ENCODE results near the gene PEX16.

PEX16 gene

GRCh38 chr11:45930951-45931570 lies 13.4 kb upstream of the PEX16 start:
- peaks cover 0 to 4% of the 10 kb centered on the region in 2 donors for H3K27me3 ChIP-seq (ENCODE audit: control insufficient read depth in 1 of 2, insufficient read depth in 2 of 2, low read length in 2 of 2)
- H3K9me3 ChIP-seq (ENCODE audit: control insufficient read depth in 2 of 2, low read length in 2 of 2), result no peaks in the 10 kb centered on the region
- H3K9ac ChIP-seq (ENCODE audit: low read length in 2 of 2), result no peak overlapping the region
- peaks cover 28 to 40% of the 10 kb centered on the region in 2 donors for H3K36me3 ChIP-seq (ENCODE audit: control insufficient read depth in 2 of 2, insufficient read depth in 2 of 2, low read length in 2 of 2)
- no peak overlapping the region for H3K27ac ChIP-seq (ENCODE audit: low read length)
- peaks cover 10% of the 10 kb centered on the region for H3K4me1 ChIP-seq (ENCODE audit: control insufficient read depth, insufficient read depth, low read length)
- no peak overlapping the region for H3K4me3 ChIP-seq (ENCODE audit: low read length in 2 of 2)

GRCh38 chr11:45930031-45930794 lies 12.5 kb upstream of the PEX16 start:
- Histone ChIP-seq H3K9me3 (ENCODE audit: control insufficient read depth in 2 of 2, low read length in 2 of 2) (no peaks in the 10 kb centered on the region), H3K9ac (ENCODE audit: low read length in 2 of 2) (no peak overlapping the region), H3K27me3 (ENCODE audit: control insufficient read depth in 1 of 2, insufficient read depth in 2 of 2, low read length in 2 of 2) (peaks cover 0 to 7% of the 10 kb centered on the region in 2 donors), H3K4me3 (ENCODE audit: low read length in 2 of 2) (no peak overlapping the region), H3K36me3 (ENCODE audit: control insufficient read depth in 2 of 2, insufficient read depth in 2 of 2, low read length in 2 of 2) (peaks cover 20 to 33% of the 10 kb centered on the region in 2 donors), H3K27ac (ENCODE audit: low read length) (no peak overlapping the region), H3K4me1 (ENCODE audit: control insufficient read depth, insufficient read depth, low read length) (peaks cover 10% of the 10 kb centered on the region)

- Histone ChIP-seq H3K27me3 (ENCODE audit: control insufficient read depth in 1 of 2, insufficient read depth in 2 of 2, low read length in 2 of 2) (peaks cover 0 to 7% of the 10 kb centered on the region in 2 donors), H3K27ac (ENCODE audit: low read length) (no peak overlapping the region), H3K4me3 (ENCODE audit: low read length in 2 of 2) (no peak overlapping the region), H3K36me3 (ENCODE audit: control insufficient read depth in 2 of 2, insufficient read depth in 2 of 2, low read length in 2 of 2) (peaks cover 15 to 26% of the 10 kb centered on the region in 2 donors), H3K4me1 (ENCODE audit: control insufficient read depth, insufficient read depth, low read length) (peaks cover 10% of the 10 kb centered on the region), H3K9ac (ENCODE audit: low read length in 2 of 2) (no peak overlapping the region), H3K9me3 (ENCODE audit: control insufficient read depth in 2 of 2, low read length in 2 of 2) (no peaks in the 10 kb centered on the region)
These were observed 11.9 kb upstream of the PEX16 start for GRCh38 chr11:45929486-45930030.

- peaks cover 8 to 21% of the 10 kb centered on the region in 2 donors for H3K36me3 ChIP-seq (ENCODE audit: control insufficient read depth in 2 of 2, insufficient read depth in 2 of 2, low read length in 2 of 2)
These were observed 11.0 kb upstream of the PEX16 start for GRCh38 chr11:45928535-45929215.

GRCh38 chr11:45927684-45928413 lies 10.2 kb upstream of the PEX16 start:
- H3K4me1 ChIP-seq (ENCODE audit: control insufficient read depth, insufficient read depth, low read length), result peaks cover 5% of the 10 kb centered on the region
- H3K4me3 ChIP-seq (ENCODE audit: low read length in 2 of 2), result no peak overlapping the region
- H3K36me3 ChIP-seq (ENCODE audit: control insufficient read depth in 2 of 2, insufficient read depth in 2 of 2, low read length in 2 of 2), result peaks cover under 1 to 14% of the 10 kb centered on the region in 2 donors
- no peak overlapping the region for H3K9ac ChIP-seq (ENCODE audit: low read length in 2 of 2)
- no peaks in the 10 kb centered on the region for H3K9me3 ChIP-seq (ENCODE audit: control insufficient read depth in 2 of 2, low read length in 2 of 2)
- H3K27me3 ChIP-seq (ENCODE audit: control insufficient read depth in 1 of 2, insufficient read depth in 2 of 2, low read length in 2 of 2), result peaks cover 9 to 15% of the 10 kb centered on the region in 2 donors
- H3K27ac ChIP-seq (ENCODE audit: low read length), result no peak overlapping the region

More at GRCh38 chr11:45928535-45929215, 11.0 kb upstream of the PEX16 start:
- Histone ChIP-seq H3K27ac (ENCODE audit: low read length) (no peak overlapping the region), H3K9me3 (ENCODE audit: control insufficient read depth in 2 of 2, low read length in 2 of 2) (no peaks in the 10 kb centered on the region), H3K4me1 (ENCODE audit: control insufficient read depth, insufficient read depth, low read length) (peaks cover 8% of the 10 kb centered on the region), H3K4me3 (ENCODE audit: low read length in 2 of 2) (no peak overlapping the region), H3K9ac (ENCODE audit: low read length in 2 of 2) (no peak overlapping the region), H3K27me3 (ENCODE audit: control insufficient read depth in 1 of 2, insufficient read depth in 2 of 2, low read length in 2 of 2) (peaks cover 4 to 10% of the 10 kb centered on the region in 2 donors)

- H3K27me3 ChIP-seq (ENCODE audit: control insufficient read depth in 1 of 2, insufficient read depth in 2 of 2, low read length in 2 of 2), result peaks cover 9 to 21% of the 10 kb centered on the region in 2 donors
- H3K27ac ChIP-seq (ENCODE audit: low read length), result no peak overlapping the region
- peaks cover 11% of the 10 kb centered on the region for H3K4me1 ChIP-seq (ENCODE audit: control insufficient read depth, insufficient read depth, low read length)
- H3K9me3 ChIP-seq (ENCODE audit: control insufficient read depth in 2 of 2, low read length in 2 of 2), result no peaks in the 10 kb centered on the region
- no peak overlapping the region for H3K4me3 ChIP-seq (ENCODE audit: low read length in 2 of 2)
- H3K9ac ChIP-seq (ENCODE audit: low read length in 2 of 2), result no peak overlapping the region
- H3K36me3 ChIP-seq (ENCODE audit: control insufficient read depth in 2 of 2, insufficient read depth in 2 of 2, low read length in 2 of 2), result peaks cover 0 to 14% of the 10 kb centered on the region in 2 donors
These were observed 9.6 kb upstream of the PEX16 start for GRCh38 chr11:45927332-45927683.

- peaks cover 12 to 27% of the 10 kb centered on the region in 2 donors for H3K27me3 ChIP-seq (ENCODE audit: control insufficient read depth in 1 of 2, insufficient read depth in 2 of 2, low read length in 2 of 2)
- no peaks in the 10 kb centered on the region for H3K9me3 ChIP-seq (ENCODE audit: control insufficient read depth in 2 of 2, low read length in 2 of 2)
- H3K36me3 ChIP-seq (ENCODE audit: control insufficient read depth in 2 of 2, insufficient read depth in 2 of 2, low read length in 2 of 2), result peaks cover 0 to 8% of the 10 kb centered on the region in 2 donors
- H3K4me1 ChIP-seq (ENCODE audit: control insufficient read depth, insufficient read depth, low read length), result peaks cover 16% of the 10 kb centered on the region
- no peak overlapping the region for H3K4me3 ChIP-seq (ENCODE audit: low read length in 2 of 2)
- H3K9ac ChIP-seq (ENCODE audit: low read length in 2 of 2), result no peak overlapping the region
- no peak overlapping the region for H3K27ac ChIP-seq (ENCODE audit: low read length)
These were observed 9.1 kb upstream of the PEX16 start for GRCh38 chr11:45926536-45927331.

- no peaks in the 10 kb centered on the region for H3K9me3 ChIP-seq (ENCODE audit: control insufficient read depth in 2 of 2, low read length in 2 of 2)
- H3K27me3 ChIP-seq (ENCODE audit: control insufficient read depth in 1 of 2, insufficient read depth in 2 of 2, low read length in 2 of 2), result peaks cover 17 to 33% of the 10 kb centered on the region in 2 donors
- H3K27ac ChIP-seq (ENCODE audit: low read length), result no peak overlapping the region
- no peak overlapping the region for H3K9ac ChIP-seq (ENCODE audit: low read length in 2 of 2)
- H3K36me3 ChIP-seq (ENCODE audit: control insufficient read depth in 2 of 2, insufficient read depth in 2 of 2, low read length in 2 of 2), result peaks cover 0 to 1% of the 10 kb centered on the region in 2 donors
- no peak overlapping the region for H3K4me3 ChIP-seq (ENCODE audit: low read length in 2 of 2)
- H3K4me1 ChIP-seq (ENCODE audit: control insufficient read depth, insufficient read depth, low read length), result peaks cover 17% of the 10 kb centered on the region
These were observed 8.3 kb upstream of the PEX16 start for GRCh38 chr11:45926001-45926401.

GRCh38 chr11:45925550-45925949 lies 7.9 kb upstream of the PEX16 start:
- Histone ChIP-seq H3K9ac (ENCODE audit: low read length in 2 of 2) (no peak overlapping the region), H3K4me1 (ENCODE audit: control insufficient read depth, insufficient read depth, low read length) (peaks cover 17% of the 10 kb centered on the region), H3K27me3 (ENCODE audit: control insufficient read depth in 1 of 2, insufficient read depth in 2 of 2, low read length in 2 of 2) (peaks cover 17 to 33% of the 10 kb centered on the region in 2 donors), H3K9me3 (ENCODE audit: control insufficient read depth in 2 of 2, low read length in 2 of 2) (no peaks in the 10 kb centered on the region), H3K36me3 (ENCODE audit: control insufficient read depth in 2 of 2, insufficient read depth in 2 of 2, low read length in 2 of 2) (no peaks in the 10 kb centered on the region), H3K4me3 (ENCODE audit: low read length in 2 of 2) (no peak overlapping the region), H3K27ac (ENCODE audit: low read length) (no peak overlapping the region)

Measured in stomach smooth muscle (tissue), 2 donors.